KBM-7 (cell line): ENCODE results near the gene HNRNPA0.

Experiments
- DNase-seq: peaks from one replicate; pipeline ENCODE4 v3.0.0-alpha.2; 2015
- in situ Hi-C: fragments of 300-500 bp; cut with MboI; formaldehyde crosslinking; loops from 2 replicates; pipeline ENCODE4 v1.14.3; 2020; ENCODE audit warnings: low sequenced_read_pairs, low pct_unique_long_range_greater_than_20kb, mixed read lengths

The HNRNPA0 gene

GRCh38 chr5:137733006-137733405, 21.2 kb downstream of the HNRNPA0 start:
- DNase-seq, result no peak
- in situ Hi-C loops, result no loop called here

- DNase-seq, result no peak
- in situ Hi-C loops, result no loop called here
Observed at GRCh38 chr5:137731176-137731575, 23.0 kb downstream of the HNRNPA0 start.

GRCh38 chr5:137730336-137730735, 23.8 kb downstream of the HNRNPA0 start:
- in situ Hi-C loops, result no loop called here
- DNase-seq, result no peak

- no peak for DNase-seq
- in situ Hi-C loops, result no loop called here
Observed at GRCh38 chr5:137728048-137728447, 26.1 kb downstream of the HNRNPA0 start.

- no peak for DNase-seq
- in situ Hi-C loops, result no loop called here
Observed at GRCh38 chr5:137727623-137728022, 26.5 kb downstream of the HNRNPA0 start.

GRCh38 chr5:137724251-137724650, 29.9 kb downstream of the HNRNPA0 start:
- in situ Hi-C loops, result no loop called here
- no peak for DNase-seq

- no peak for DNase-seq
- in situ Hi-C loops, result no loop called here
Observed at GRCh38 chr5:137718611-137719010, 35.6 kb downstream of the HNRNPA0 start.

- no peak for DNase-seq
- in situ Hi-C loops, result no loop called here
Observed at GRCh38 chr5:137716337-137716736, 37.8 kb downstream of the HNRNPA0 start.

GRCh38 chr5:137715456-137715855, 38.7 kb downstream of the HNRNPA0 start:
- no peak for DNase-seq
- in situ Hi-C loops, result no loop called here

GRCh38 chr5:137714946-137715345, 39.2 kb downstream of the HNRNPA0 start:
- DNase-seq, result no peak

GRCh38 chr5:137714494-137714893, 39.7 kb downstream of the HNRNPA0 start:
- in situ Hi-C loops, result no loop called here

More at GRCh38 chr5:137714946-137715345, 39.2 kb downstream of the HNRNPA0 start:
- in situ Hi-C loops, result no loop called here

GRCh38 chr5:137712139-137712667, 42.0 kb downstream of the HNRNPA0 start:
- in situ Hi-C loops, result no loop called here
- DNase-seq, result no peak

More at GRCh38 chr5:137714494-137714893, 39.7 kb downstream of the HNRNPA0 start:
- no peak for DNase-seq

- no peak for DNase-seq
Observed at GRCh38 chr5:137710086-137710485, 44.1 kb downstream of the HNRNPA0 start.

GRCh38 chr5:137708796-137709559, 45.2 kb downstream of the HNRNPA0 start:
- in situ Hi-C loops, result no loop called here
- DNase-seq, result no peak

More at GRCh38 chr5:137710086-137710485, 44.1 kb downstream of the HNRNPA0 start:
- in situ Hi-C loops, result no loop called here

GRCh38 chr5:137708062-137708461, 46.1 kb downstream of the HNRNPA0 start:
- in situ Hi-C loops, result no loop called here
- no peak for DNase-seq

- DNase-seq, result no peak
- in situ Hi-C loops, result no loop called here
Observed at GRCh38 chr5:137706841-137707240, 47.3 kb downstream of the HNRNPA0 start.

- in situ Hi-C loops, result no loop called here
Observed at GRCh38 chr5:137705106-137705505, 49.1 kb downstream of the HNRNPA0 start.

GRCh38 chr5:137703565-137703964, 50.6 kb downstream of the HNRNPA0 start:
- in situ Hi-C loops, result no loop called here
- DNase-seq, result no peak

More at GRCh38 chr5:137705106-137705505, 49.1 kb downstream of the HNRNPA0 start:
- DNase-seq, result no peak

GRCh38 chr5:137700282-137700680, 53.9 kb downstream of the HNRNPA0 start:
- in situ Hi-C loops, result no loop called here
- DNase-seq, result no peak

- DNase-seq, result no peak
- in situ Hi-C loops, result no loop called here
Observed at GRCh38 chr5:137699336-137700281, 54.6 kb downstream of the HNRNPA0 start.
